ENCODE measurements around the gene ADGRG4.
"Not testable (repeated sequence)": the region's sequence is repeated elsewhere in the genome, so short reads cannot be mapped to it uniquely, and the experiment has no call there.

DNA sequence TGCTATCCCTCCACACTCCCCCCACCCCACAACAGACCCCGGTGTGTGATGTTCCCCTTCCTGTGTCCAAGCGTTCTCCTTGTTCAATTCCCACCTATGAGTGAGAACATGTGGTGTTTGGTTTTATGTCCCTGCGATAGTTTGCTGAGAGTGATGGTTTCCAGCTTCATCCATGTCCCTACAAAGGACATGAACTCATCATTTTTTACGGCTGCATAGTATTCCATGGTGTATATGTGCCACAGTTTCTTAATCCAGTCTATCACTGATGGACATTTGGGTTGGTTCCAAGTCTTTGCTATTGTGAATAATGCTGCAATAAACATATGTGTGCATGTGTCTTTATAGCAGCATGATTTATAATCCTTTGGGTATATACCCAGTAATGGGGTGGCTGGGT lies at the start of gene ADGRG4:
- not testable (repeated sequence) for TF ChIP-seq ETV6 (CRISPR knock-in tag; IDR thresholded peaks at IDR 0.05); ATF2 (CRISPR knock-in tag; IDR thresholded peaks at IDR 0.05; ENCODE audit: borderline replicate concordance, low read depth); FOXP1 (CRISPR knock-in tag; IDR thresholded peaks at IDR 0.05; ENCODE audit: borderline replicate concordance); CTCF (IDR thresholded peaks at IDR 0.05); JUN (CRISPR knock-in tag; IDR thresholded peaks at IDR 0.05); ZNF512 (CRISPR knock-in tag; IDR thresholded peaks at IDR 0.05; ENCODE audit: borderline replicate concordance)

All from WTC11 (cell line).